ENCODE results near the gene SLC32A1. TPM values are rescaled to one million over a fixed set of nuclear protein-coding genes. Genes with fewer than 3 reads are reported as not detected.

Gene SLC32A1
- total RNA-seq, 1 experiment from 2014 or later, result 0.24 TPM

GRCh38 chr20:38737887-38738286 lies 13.6 kb downstream of the SLC32A1 start:
- H3K27ac Mint-ChIP-seq, result no peak overlapping the region
- no CpG with 5 or more reads among the region's 1 CpG for WGBS (ENCODE audit: extremely low coverage, insufficient read length, low lambda C conversion rate)
- H3K14ac ChIP-seq (ENCODE audit: insufficient read depth, low read length), result no peak overlapping the region
- no peaks in the 10 kb centered on the region for H3K79me1 ChIP-seq (ENCODE audit: insufficient read depth, low read depth, low read length, poor library complexity, severe bottlenecking)
- no peak overlapping the region for H2BK15ac ChIP-seq (ENCODE audit: low read depth, low read length)
- no peak overlapping the region for H3K56ac ChIP-seq (ENCODE audit: insufficient read length, low read depth, low read length)
- no peak overlapping the region for H2BK20ac ChIP-seq (ENCODE audit: low read depth, low read length, poor library complexity, severe bottlenecking)
- no peak overlapping the region for H2AFZ ChIP-seq (ENCODE audit: low read length)
- no peak overlapping the region for H4K91ac ChIP-seq (ENCODE audit: insufficient read length, low read depth, low read length)
- H3K4me2 ChIP-seq (ENCODE audit: insufficient read depth, insufficient read length, low read length), result no peak overlapping the region
- H2BK120ac ChIP-seq (ENCODE audit: low read depth, low read length, poor library complexity, severe bottlenecking), result no peak overlapping the region
- no peak overlapping the region for H4K8ac ChIP-seq (replicated peaks; ENCODE audit: insufficient read length, low read depth, low read length)
- no peak overlapping the region for H3T11ph ChIP-seq (ENCODE audit: low read length)
- no peaks in the 10 kb centered on the region; the same call in 1 of the 2 replicates for H3K27me3 ChIP-seq (ENCODE audit: insufficient read depth, low read length)
- no peaks in the 10 kb centered on the region for H4K20me1 ChIP-seq (ENCODE audit: control insufficient read depth, insufficient read depth, insufficient read length)
- no peak overlapping the region for H3K18ac ChIP-seq (ENCODE audit: insufficient read length, low read depth, low read length)
- no peaks in the 10 kb centered on the region for H3K36me3 Mint-ChIP-seq (ENCODE audit: insufficient read depth in 1 of 3, low read depth in 3 of 3)
- H3K23me2 ChIP-seq (ENCODE audit: insufficient read length, low read depth, low read length, poor library complexity, severe bottlenecking), result no peaks in the 10 kb centered on the region
- no peak overlapping the region for H2BK5ac ChIP-seq (ENCODE audit: insufficient read length, low read length)
- H3K4me1 ChIP-seq (ENCODE audit: insufficient read depth, low read length), result no peaks in the 10 kb centered on the region
- H3K9ac ChIP-seq (ENCODE audit: extremely low read depth, insufficient read length, low read length), result no peak overlapping the region
- H3K27me3 Mint-ChIP-seq (ENCODE audit: low read depth), result peaks cover 85% of the 10 kb centered on the region
- no peak overlapping the region for H3K27ac ChIP-seq (ENCODE audit: insufficient read length, low read depth, low read length)
- H3K9me3 ChIP-seq (ENCODE audit: control insufficient read depth, low read depth, low read length), result no peaks in the 10 kb centered on the region
- peaks cover 7 to 9% of the 10 kb centered on the region in 2 experiments for H3K4me1 Mint-ChIP-seq
- H4K5ac ChIP-seq (ENCODE audit: insufficient read length, low read depth, low read length), result no peak overlapping the region
- 0 out of 2 replicates have a peak, but pooled peaks cover 3% of the 10 kb centered on the region for H3K79me2 ChIP-seq (ENCODE audit: insufficient read depth, low read length)
- H3K23ac ChIP-seq (ENCODE audit: insufficient read length, low read depth, low read length), result no peak overlapping the region
- H3K4me3 Mint-ChIP-seq, result no peak overlapping the region
- no peak for DNase-seq
- no peak overlapping the region for H2BK12ac ChIP-seq (ENCODE audit: insufficient read length, low read depth, low read length)
- TF ChIP-seq, protein P1, sequence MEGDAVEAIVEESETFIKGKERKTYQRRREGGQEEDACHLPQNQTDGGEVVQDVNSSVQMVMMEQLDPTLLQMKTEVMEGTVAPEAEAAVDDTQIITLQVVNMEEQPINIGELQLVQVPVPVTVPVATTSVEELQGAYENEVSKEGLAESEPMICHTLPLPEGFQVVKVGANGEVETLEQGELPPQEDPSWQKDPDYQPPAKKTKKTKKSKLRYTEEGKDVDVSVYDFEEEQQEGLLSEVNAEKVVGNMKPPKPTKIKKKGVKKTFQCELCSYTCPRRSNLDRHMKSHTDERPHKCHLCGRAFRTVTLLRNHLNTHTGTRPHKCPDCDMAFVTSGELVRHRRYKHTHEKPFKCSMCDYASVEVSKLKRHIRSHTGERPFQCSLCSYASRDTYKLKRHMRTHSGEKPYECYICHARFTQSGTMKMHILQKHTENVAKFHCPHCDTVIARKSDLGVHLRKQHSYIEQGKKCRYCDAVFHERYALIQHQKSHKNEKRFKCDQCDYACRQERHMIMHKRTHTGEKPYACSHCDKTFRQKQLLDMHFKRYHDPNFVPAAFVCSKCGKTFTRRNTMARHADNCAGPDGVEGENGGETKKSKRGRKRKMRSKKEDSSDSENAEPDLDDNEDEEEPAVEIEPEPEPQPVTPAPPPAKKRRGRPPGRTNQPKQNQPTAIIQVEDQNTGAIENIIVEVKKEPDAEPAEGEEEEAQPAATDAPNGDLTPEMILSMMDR (conservative IDR thresholded peaks at IDR 0.05), result no peak
- H3K4ac ChIP-seq (ENCODE audit: low read depth, low read length), result no peak overlapping the region
- peaks cover 0 to 2% of the 10 kb centered on the region in 2 experiments; a peak in 1 of 5 replicates for H3K9me3 Mint-ChIP-seq
- no peak overlapping the region for H2AK5ac ChIP-seq (ENCODE audit: insufficient read length, low read length)

Data from H9 (cell line).